HG03139 (cell line): ENCODE measurements around the gene USH1C.

ENCODE experiments used
- ATAC-seq: cut with Tn5 transposase; IDR thresholded peaks from one replicate; pipeline ENCODE4 v1.9.1; 2021; ENCODE audit not compliant: unreplicated experiment

The USH1C gene

GRCh38 chr11:17571431-17572358 lies 27.5 kb upstream of the USH1C start:
- ATAC-seq, result no peak

- no peak for ATAC-seq
These were observed 25.8 kb upstream of the USH1C start for GRCh38 chr11:17570034-17570433.

GRCh38 chr11:17568944-17569343 lies 24.7 kb upstream of the USH1C start:
- no peak for ATAC-seq

GRCh38 chr11:17564687-17565042 lies 20.4 kb upstream of the USH1C start:
- ATAC-seq, result no peak

- no peak for ATAC-seq
These were observed 19.9 kb upstream of the USH1C start for GRCh38 chr11:17563961-17564686.

GRCh38 chr11:17563231-17563646 lies 19.0 kb upstream of the USH1C start:
- no peak for ATAC-seq

GRCh38 chr11:17561526-17561925 lies 17.3 kb upstream of the USH1C start:
- ATAC-seq, result no peak

- no peak for ATAC-seq
These were observed 16.8 kb upstream of the USH1C start for GRCh38 chr11:17561111-17561415.

GRCh38 chr11:17560281-17561110 lies 16.3 kb upstream of the USH1C start:
- no peak for ATAC-seq

GRCh38 chr11:17559341-17560087 lies 15.3 kb upstream of the USH1C start:
- ATAC-seq, result no peak

GRCh38 chr11:17558916-17559315 lies 14.7 kb upstream of the USH1C start:
- no peak for ATAC-seq

GRCh38 chr11:17558025-17558780 lies 14.0 kb upstream of the USH1C start:
- ATAC-seq, result no peak

GRCh38 chr11:17556999-17557398 lies 12.8 kb upstream of the USH1C start:
- no peak for ATAC-seq

- ATAC-seq, result no peak
These were observed 10.3 kb upstream of the USH1C start for GRCh38 chr11:17554487-17554886.

- no peak for ATAC-seq
These were observed 9.0 kb upstream of the USH1C start for GRCh38 chr11:17553249-17553546.

- no peak for ATAC-seq
These were observed 8.4 kb upstream of the USH1C start for GRCh38 chr11:17552392-17553248.

GRCh38 chr11:17552041-17552355 lies 7.8 kb upstream of the USH1C start:
- no peak for ATAC-seq

GRCh38 chr11:17551347-17552040 lies 7.3 kb upstream of the USH1C start:
- no peak for ATAC-seq
